Measurements from ENCODE around the gene HDAC7.

The HDAC7 gene

DNA sequence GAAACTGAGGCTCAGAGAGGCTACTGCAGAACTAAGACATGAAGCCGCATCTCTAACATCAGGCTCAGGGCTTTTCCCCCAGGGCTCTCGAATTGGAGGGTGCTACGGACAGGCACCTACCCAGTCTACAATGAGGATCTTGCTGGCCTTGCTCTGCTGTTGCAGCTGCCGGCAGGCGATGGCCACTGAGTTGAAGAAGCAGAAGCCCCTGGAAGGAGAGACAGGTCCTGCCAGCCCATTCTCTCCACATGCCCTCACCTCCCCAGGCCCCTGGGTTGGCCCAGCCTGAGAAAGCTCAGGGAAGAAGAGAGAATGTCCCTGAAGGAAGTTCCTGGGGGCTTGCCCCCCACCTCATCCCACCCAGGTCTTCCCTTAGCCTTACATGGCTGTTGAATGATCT lies 30.6 kb downstream of the HDAC7 start:
- Histone ChIP-seq H2AFZ (ENCODE audit: low read length) (no peak overlapping the region), H3K9me3 (ENCODE audit: insufficient read depth, low read depth, low read length) (no peaks in the 10 kb centered on the region), H3K4me3 (ENCODE audit: low read length, poor library complexity, severe bottlenecking) (no peak overlapping the region), H3K4me1 (ENCODE audit: insufficient read depth, low read length, poor library complexity, severe bottlenecking) (no peaks in the 10 kb centered on the region), H3K36me3 (ENCODE audit: insufficient read depth, low read length) (peaks cover 100% of the 10 kb centered on the region), H3K9ac (ENCODE audit: low read depth, low read length, poor library complexity, severe bottlenecking) (no peak overlapping the region), H3K4me2 (ENCODE audit: low read depth, low read length, poor library complexity, severe bottlenecking) (no peak overlapping the region), H3K27me3 (ENCODE audit: insufficient read depth, low read length, poor library complexity, severe bottlenecking) (no peaks in the 10 kb centered on the region), H3K79me2 (ENCODE audit: insufficient read depth, low read length) (no peaks in the 10 kb centered on the region), H3K9me2 (replicated peaks; ENCODE audit: low read depth, low read length) (no peaks in the 10 kb centered on the region), H4K20me1 (ENCODE audit: insufficient read depth, low read length, poor library complexity, severe bottlenecking) (no peaks in the 10 kb centered on the region), H3F3A (ENCODE audit: low read depth) (no peaks in the 10 kb centered on the region)
- TF ChIP-seq EZH2phosphoT487 (IDR thresholded peaks at IDR 0.05; ENCODE audit: borderline replicate concordance), result no peak
- TF ChIP-seq, protein P1, sequence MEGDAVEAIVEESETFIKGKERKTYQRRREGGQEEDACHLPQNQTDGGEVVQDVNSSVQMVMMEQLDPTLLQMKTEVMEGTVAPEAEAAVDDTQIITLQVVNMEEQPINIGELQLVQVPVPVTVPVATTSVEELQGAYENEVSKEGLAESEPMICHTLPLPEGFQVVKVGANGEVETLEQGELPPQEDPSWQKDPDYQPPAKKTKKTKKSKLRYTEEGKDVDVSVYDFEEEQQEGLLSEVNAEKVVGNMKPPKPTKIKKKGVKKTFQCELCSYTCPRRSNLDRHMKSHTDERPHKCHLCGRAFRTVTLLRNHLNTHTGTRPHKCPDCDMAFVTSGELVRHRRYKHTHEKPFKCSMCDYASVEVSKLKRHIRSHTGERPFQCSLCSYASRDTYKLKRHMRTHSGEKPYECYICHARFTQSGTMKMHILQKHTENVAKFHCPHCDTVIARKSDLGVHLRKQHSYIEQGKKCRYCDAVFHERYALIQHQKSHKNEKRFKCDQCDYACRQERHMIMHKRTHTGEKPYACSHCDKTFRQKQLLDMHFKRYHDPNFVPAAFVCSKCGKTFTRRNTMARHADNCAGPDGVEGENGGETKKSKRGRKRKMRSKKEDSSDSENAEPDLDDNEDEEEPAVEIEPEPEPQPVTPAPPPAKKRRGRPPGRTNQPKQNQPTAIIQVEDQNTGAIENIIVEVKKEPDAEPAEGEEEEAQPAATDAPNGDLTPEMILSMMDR (conservative IDR thresholded peaks at IDR 0.05; ENCODE audit: low read length), result no peak

DNA sequence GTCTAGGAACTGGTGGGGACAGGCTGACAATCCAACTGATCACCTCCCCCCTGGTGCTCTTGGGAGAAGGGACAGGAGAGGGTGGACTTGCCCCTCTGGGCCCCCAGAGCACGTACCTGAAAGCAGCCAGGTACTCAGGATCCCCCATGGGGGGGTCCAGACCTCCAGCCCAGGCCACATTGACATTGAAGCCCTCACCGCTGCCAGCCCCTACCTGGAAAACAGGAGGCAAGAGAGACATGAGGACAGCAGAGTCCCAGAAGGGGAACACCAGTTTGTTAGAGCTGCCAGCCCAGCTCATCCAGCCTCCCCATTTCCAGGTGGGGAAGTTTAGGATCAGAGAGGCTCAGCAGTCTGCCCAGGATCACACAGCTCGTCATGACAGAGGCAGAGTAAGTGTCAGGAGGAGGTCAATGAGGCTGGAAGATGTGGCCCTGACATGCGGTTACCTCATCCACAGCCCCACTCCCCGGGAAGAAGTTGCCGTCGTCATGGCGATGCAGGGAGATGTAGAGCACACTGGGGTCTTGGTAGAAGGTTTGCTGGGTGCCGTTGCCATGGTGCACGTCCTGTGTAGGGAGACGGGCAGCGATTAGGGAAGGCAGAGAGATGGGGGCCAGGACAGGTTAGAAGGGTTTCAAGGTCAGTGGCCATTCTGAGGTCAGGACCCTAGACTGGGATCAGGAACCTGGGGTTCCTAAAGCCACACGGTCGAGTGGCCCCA lies 31.9 kb downstream of the HDAC7 start:
- Histone ChIP-seq H3F3A (ENCODE audit: low read depth) (no peaks in the 10 kb centered on the region), H2AFZ (ENCODE audit: low read length) (no peak overlapping the region), H3K79me2 (ENCODE audit: insufficient read depth, low read length) (no peaks in the 10 kb centered on the region), H4K20me1 (ENCODE audit: insufficient read depth, low read length, poor library complexity, severe bottlenecking) (no peaks in the 10 kb centered on the region), H3K4me1 (ENCODE audit: insufficient read depth, low read length, poor library complexity, severe bottlenecking) (no peaks in the 10 kb centered on the region), H3K4me3 (ENCODE audit: low read length, poor library complexity, severe bottlenecking) (no peak overlapping the region), H3K36me3 (ENCODE audit: insufficient read depth, low read length) (peaks cover 100% of the 10 kb centered on the region), H3K4me2 (ENCODE audit: low read depth, low read length, poor library complexity, severe bottlenecking) (no peak overlapping the region), H3K9ac (ENCODE audit: low read depth, low read length, poor library complexity, severe bottlenecking) (no peak overlapping the region), H3K27me3 (ENCODE audit: insufficient read depth, low read length, poor library complexity, severe bottlenecking) (no peaks in the 10 kb centered on the region), H3K9me2 (replicated peaks; ENCODE audit: low read depth, low read length) (no peaks in the 10 kb centered on the region), H3K9me3 (ENCODE audit: insufficient read depth, low read depth, low read length) (no peaks in the 10 kb centered on the region)
- TF ChIP-seq, protein P1 (conservative IDR thresholded peaks at IDR 0.05; ENCODE audit: low read length), result no peak
- no peak for TF ChIP-seq EZH2phosphoT487 (IDR thresholded peaks at IDR 0.05; ENCODE audit: borderline replicate concordance)

DNA sequence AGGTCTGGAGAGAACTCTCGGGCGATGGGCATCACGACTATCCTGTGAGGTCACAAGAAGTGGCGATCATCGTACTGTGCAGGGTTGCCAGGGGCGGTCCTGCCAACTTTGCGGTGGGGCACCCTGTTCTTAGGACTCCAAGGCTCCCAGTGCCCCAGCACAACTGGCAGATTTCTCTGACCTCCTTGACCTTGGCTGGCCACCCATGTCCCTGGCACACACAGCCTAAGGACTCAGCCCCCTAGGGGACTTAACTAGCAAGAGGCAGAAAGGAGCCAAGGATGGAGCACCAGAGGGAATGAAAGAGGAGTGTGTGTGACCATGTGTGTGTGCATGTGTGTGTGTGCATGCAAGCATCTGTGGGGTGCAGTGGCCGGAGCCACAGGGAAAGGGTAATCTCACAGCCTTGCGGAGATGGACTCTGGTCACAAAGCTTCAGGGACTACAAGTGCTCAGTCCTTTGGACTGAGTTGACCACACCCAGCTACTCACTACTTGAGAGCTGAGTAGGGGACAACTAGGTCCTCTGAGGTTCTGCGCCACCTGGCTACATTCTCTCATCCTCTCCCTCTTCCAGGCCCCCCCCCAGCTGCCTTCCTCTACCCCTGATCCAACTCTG lies 32.9 kb downstream of the HDAC7 start:
- no peaks in the 10 kb centered on the region for H3F3A ChIP-seq (ENCODE audit: low read depth)
- no peaks in the 10 kb centered on the region for H3K79me2 ChIP-seq (ENCODE audit: insufficient read depth, low read length)
- no peaks in the 10 kb centered on the region for H3K27me3 ChIP-seq (ENCODE audit: insufficient read depth, low read length, poor library complexity, severe bottlenecking)
- peaks cover 98% of the 10 kb centered on the region for H3K36me3 ChIP-seq (ENCODE audit: insufficient read depth, low read length)
- no peaks in the 10 kb centered on the region for H3K9me2 ChIP-seq (replicated peaks; ENCODE audit: low read depth, low read length)
- H2AFZ ChIP-seq (ENCODE audit: low read length), result no peak overlapping the region
- TF ChIP-seq, protein P1 (conservative IDR thresholded peaks at IDR 0.05; ENCODE audit: low read length), result no peak
- no peak for TF ChIP-seq EZH2phosphoT487 (IDR thresholded peaks at IDR 0.05; ENCODE audit: borderline replicate concordance)
- no peak overlapping the region for H3K9ac ChIP-seq (ENCODE audit: low read depth, low read length, poor library complexity, severe bottlenecking)
- H3K4me2 ChIP-seq (ENCODE audit: low read depth, low read length, poor library complexity, severe bottlenecking), result no peak overlapping the region
- H3K4me3 ChIP-seq (ENCODE audit: low read length, poor library complexity, severe bottlenecking), result no peak overlapping the region
- no peaks in the 10 kb centered on the region for H3K9me3 ChIP-seq (ENCODE audit: insufficient read depth, low read depth, low read length)
- H3K4me1 ChIP-seq (ENCODE audit: insufficient read depth, low read length, poor library complexity, severe bottlenecking), result no peaks in the 10 kb centered on the region
- H4K20me1 ChIP-seq (ENCODE audit: insufficient read depth, low read length, poor library complexity, severe bottlenecking), result no peaks in the 10 kb centered on the region
